ENCODE results near the gene PDS5B.

- TF ChIP-seq, protein P1, sequence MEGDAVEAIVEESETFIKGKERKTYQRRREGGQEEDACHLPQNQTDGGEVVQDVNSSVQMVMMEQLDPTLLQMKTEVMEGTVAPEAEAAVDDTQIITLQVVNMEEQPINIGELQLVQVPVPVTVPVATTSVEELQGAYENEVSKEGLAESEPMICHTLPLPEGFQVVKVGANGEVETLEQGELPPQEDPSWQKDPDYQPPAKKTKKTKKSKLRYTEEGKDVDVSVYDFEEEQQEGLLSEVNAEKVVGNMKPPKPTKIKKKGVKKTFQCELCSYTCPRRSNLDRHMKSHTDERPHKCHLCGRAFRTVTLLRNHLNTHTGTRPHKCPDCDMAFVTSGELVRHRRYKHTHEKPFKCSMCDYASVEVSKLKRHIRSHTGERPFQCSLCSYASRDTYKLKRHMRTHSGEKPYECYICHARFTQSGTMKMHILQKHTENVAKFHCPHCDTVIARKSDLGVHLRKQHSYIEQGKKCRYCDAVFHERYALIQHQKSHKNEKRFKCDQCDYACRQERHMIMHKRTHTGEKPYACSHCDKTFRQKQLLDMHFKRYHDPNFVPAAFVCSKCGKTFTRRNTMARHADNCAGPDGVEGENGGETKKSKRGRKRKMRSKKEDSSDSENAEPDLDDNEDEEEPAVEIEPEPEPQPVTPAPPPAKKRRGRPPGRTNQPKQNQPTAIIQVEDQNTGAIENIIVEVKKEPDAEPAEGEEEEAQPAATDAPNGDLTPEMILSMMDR (IDR thresholded peaks at IDR 0.05), result no peak
- TF ChIP-seq POLR2A (IDR thresholded peaks at IDR 0.05), result no peak
- no peak for TF ChIP-seq EP300 (IDR thresholded peaks at IDR 0.05)
These were observed 237.8 kb downstream of the PDS5B start for GRCh38 chr13:32824061-32824460.

All from tibial nerve (tissue), 4 donors.